NCI-H510A treated with DMSO at 0.1 percent for 48 hours (cell line): ENCODE measurements around the gene NCK2.

ENCODE experiments used
- DNase-seq: peaks from one replicate; lab custom pipeline; 2025; lab: John Stamatoyannopoulos, UW

Gene NCK2

GRCh38 chr2:105872830-105873229 lies 128.1 kb downstream of the NCK2 start:
- DNase-seq: no peak

GRCh38 chr2:105873281-105873680 lies 128.6 kb downstream of the NCK2 start:
- DNase-seq: no peak

- no peak for DNase-seq
Measured at GRCh38 chr2:105873721-105874120, 129.0 kb downstream of the NCK2 start.

GRCh38 chr2:105874466-105874865 lies 129.8 kb downstream of the NCK2 start:
- no peak for DNase-seq

GRCh38 chr2:105875241-105875640 lies 130.5 kb downstream of the NCK2 start:
- DNase-seq: peak; percentile 68

GRCh38 chr2:105876191-105876590 lies 131.5 kb downstream of the NCK2 start:
- no peak for DNase-seq

GRCh38 chr2:105877945-105878344 lies 133.2 kb downstream of the NCK2 start:
- peak; percentile 64 for DNase-seq

GRCh38 chr2:105879106-105879802 lies 134.5 kb downstream of the NCK2 start:
- DNase-seq: no peak

GRCh38 chr2:105879803-105880300 lies 135.1 kb downstream of the NCK2 start:
- no peak for DNase-seq

- no peak for DNase-seq
Measured at GRCh38 chr2:105880637-105881036, 135.9 kb downstream of the NCK2 start.

- no peak for DNase-seq
Measured at GRCh38 chr2:105881286-105882136, 136.8 kb downstream of the NCK2 start.

- DNase-seq: no peak
Measured at GRCh38 chr2:105882341-105882740, 137.6 kb downstream of the NCK2 start.

- DNase-seq: no peak
Measured at GRCh38 chr2:105882920-105883435, 138.3 kb downstream of the NCK2 start.

GRCh38 chr2:105883911-105884694 lies 139.4 kb downstream of the NCK2 start:
- DNase-seq: no peak

GRCh38 chr2:105885456-105885855 lies 140.7 kb downstream of the NCK2 start:
- DNase-seq: no peak

GRCh38 chr2:105886029-105886454 lies 141.3 kb downstream of the NCK2 start:
- no peak for DNase-seq

GRCh38 chr2:105886687-105887086 lies 142.0 kb downstream of the NCK2 start:
- no peak for DNase-seq

GRCh38 chr2:105887256-105887655 lies 142.5 kb downstream of the NCK2 start:
- DNase-seq: no peak

- DNase-seq: no peak
Measured at GRCh38 chr2:105888625-105889024, 143.9 kb downstream of the NCK2 start.

- no peak for DNase-seq
Measured at GRCh38 chr2:105889046-105889445, 144.3 kb downstream of the NCK2 start.

GRCh38 chr2:105890111-105890510 lies 145.4 kb downstream of the NCK2 start:
- no peak for DNase-seq

GRCh38 chr2:105890856-105891255 lies 146.1 kb downstream of the NCK2 start:
- no peak for DNase-seq
